Stimulated activated CD8-positive, alpha-beta memory T cell treated with anti-CD3 and anti-CD28 coated beads, Interleukin-12 subunit alpha, Interleukin-12 subunit beta, amount 100 ng/mL, for 24 hours (primary cell): ENCODE results near the gene SEC14L6.
"Not testable (repeated sequence)": the region's sequence is repeated elsewhere in the genome, so short reads cannot be mapped to it uniquely, and the experiment has no call there.

Experiments used
- DNase-seq: peaks from one replicate; pipeline ENCODE4 v3.0.0-alpha.2; 2020; ENCODE audit errors: extremely low read depth

Gene SEC14L6

DNA sequence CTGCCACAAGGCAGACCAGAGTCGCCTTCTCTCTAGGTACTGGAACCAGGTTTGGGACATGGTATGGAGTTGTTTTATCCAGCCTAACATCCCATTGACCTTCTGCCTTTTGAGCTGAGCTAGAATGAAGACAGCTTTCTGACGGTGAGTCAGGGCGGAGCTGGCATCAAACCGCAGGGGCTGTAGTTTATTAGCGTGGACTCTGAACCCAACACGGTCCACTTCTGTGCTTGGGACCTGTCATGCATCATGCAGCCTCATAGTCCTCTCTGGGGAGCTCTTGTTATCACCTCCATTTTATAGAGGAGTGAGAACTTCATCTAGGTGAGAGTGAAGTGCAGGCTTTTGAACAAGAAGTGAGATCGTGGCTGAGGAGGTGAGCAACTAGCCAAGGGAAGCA lies 19.6 kb upstream of the SEC14L6 start:
- DNase-seq, result no peak

DNA sequence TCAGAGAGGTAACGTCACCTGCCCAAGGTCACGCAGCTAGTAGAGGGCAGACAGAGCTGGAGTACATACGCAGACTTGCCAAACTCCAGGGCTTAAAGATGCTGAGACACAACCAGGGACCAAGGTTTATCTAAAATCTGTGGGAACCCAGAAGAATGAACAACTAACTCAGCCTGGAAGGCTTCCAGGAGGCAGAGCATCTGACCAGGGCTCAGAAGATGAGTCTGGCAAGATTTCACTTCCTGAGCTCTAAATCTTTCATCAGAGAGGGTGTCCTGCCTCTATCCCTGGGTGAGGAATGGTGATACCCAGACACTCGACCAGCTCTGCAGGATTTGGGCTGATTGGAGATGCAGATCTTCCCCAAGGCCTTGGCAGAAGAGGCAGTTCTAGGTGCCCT lies 18.8 kb upstream of the SEC14L6 start:
- no peak for DNase-seq

DNA sequence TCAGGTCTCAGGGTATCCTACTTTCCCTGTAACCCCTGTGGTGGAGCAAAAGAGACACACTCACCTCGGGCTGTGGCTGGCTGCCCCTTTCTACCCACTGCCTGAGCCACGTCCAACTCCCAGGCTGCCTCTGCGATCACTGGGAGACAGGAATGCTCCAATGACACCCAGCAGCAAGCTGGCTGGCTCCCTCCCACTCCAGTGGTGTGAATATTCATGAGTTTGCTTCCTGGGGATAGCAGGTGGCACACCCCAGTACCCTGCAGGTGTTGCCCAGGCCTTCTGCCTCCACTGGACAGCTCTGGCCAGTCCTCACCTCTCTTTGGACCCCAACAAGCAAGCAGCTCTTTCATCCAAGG lies 18.2 kb upstream of the SEC14L6 start:
- DNase-seq, result no peak

DNA sequence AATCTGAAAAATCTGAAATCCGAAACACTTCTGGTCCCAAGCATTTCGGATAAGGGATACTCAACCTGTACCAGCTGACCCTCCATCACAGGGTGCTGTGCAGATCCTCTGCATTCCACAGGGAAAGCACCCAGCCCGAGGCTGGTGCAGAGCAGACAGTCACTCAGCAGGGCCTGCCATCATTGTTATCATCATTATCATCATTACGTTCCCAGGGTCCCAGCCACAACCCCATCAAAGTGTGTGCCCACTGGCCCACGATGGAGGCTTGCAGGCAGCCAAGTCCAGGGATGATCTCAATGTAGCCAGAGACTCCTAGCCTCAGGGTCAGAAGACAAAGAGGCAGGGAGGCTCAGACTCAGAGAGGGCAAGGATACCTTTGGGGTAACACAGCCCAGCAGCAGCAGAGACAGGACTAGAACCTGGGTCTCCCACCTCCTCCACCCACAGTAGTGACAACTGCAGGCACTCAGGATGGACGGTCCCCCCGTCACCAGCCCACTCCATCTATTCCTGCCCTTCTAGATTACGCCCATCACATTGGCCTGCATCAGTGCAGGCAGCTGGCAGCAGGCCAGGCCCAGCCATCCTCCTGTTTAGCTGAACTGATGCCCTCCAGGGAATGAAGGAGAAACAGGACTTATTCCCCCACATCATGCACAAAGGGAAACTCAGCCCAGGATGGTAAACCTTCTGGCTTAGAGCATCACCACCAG lies 17.7 kb upstream of the SEC14L6 start:
- DNase-seq, result no peak

DNA sequence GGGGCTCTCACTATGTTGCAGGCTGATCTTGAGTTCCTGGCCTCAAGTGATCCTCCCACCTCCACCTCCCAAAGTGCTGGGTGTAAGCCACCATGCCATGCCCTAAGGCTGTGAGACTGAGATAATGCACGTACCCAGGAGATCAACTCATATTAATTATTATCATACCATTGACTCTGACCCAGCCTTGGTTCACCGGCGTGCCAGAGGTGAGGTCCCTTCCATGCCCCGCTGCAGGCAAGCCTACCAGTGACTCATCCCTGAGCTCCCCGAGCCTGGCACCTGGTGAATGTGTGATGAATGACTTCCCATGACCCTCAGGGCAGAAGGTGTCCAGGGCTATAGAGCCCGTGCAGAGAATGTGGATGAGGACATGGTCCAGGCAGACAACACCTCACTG lies 15.8 kb upstream of the SEC14L6 start:
- no peak for DNase-seq

DNA sequence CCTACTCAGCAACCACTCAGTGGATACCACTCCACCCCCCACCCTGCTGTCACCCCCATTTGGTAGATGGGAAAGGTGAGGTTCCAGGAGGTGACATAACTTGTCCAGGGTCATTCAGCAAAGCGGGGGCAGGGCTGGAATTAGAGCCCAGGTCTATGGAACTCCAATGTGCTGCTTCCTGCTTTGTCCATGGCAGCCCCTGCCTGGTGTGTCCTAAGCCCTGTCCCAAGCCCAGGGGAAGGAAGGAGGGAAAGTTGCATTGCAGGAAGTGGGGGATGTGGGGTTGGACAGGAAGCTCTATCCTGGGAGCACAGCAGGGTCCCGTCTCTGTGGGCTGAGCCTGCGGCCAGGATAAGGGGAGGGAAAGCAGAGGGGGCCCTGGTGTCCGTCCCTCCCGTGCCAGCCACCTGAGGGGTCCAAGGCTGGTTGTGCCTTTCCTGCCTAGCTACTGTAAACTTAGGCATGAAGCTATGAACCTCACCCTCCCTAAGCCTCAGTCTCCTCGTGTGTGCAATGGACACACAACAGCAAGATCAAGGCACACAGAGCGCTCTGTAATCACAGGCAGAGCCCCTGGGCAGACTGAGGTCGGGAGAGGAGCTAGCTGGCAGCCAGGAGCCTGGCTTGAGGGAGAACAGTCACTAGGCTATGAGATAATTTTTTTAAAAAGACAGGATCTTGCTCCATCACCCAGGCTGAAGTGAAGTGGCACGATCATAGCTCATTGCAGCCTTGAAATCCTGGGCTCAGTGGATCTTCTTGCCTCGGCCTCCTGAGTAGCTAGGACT lies 15.1 kb upstream of the SEC14L6 start:
- no peak for DNase-seq

DNA sequence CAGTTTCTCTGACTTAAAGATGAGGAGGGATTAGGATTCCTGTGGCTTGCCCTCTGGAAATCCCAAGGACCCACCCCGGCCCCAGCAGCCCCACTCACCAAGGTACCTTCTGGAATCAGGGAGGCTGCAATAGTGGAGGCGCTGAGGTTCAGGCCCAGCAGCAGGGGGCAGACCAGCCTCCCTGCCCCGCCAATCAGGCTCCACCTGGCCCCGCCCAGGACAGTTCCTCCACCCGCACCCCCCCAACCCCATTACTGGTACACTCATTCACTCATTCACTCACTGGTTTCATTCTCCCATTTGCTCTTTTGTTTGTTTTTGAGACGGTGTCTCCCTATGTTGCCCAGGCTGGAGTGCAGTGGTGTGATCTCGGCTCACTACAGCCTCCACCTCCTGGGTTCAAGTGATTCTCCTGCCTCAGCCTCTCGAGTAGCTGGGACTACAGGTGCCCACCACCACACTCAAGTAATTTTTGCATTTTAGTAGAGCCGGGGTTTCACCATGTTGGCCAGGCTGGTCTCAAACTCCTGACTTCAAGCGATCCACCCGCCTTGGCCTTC lies 14.2 kb upstream of the SEC14L6 start:
- not testable (repeated sequence) for DNase-seq

DNA sequence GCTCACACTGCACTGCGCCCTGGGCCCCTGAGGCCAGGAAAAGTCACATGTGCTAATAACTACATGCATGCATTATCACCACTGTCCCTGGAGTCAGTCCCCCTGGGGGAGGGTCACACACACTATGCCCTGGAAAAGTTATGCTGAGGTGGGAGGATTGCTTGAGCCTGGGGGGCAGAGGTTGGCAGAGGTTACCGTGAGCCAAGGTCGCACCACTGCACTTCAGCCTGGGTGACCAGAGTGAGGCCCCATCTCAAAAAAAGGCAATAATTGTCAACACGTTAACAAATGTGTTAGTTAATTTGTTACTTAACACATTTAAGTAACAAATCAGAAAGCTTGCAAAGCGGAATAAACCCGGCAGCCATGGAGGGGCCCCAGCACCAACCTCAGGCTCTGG lies 13.3 kb upstream of the SEC14L6 start:
- DNase-seq, result no peak

DNA sequence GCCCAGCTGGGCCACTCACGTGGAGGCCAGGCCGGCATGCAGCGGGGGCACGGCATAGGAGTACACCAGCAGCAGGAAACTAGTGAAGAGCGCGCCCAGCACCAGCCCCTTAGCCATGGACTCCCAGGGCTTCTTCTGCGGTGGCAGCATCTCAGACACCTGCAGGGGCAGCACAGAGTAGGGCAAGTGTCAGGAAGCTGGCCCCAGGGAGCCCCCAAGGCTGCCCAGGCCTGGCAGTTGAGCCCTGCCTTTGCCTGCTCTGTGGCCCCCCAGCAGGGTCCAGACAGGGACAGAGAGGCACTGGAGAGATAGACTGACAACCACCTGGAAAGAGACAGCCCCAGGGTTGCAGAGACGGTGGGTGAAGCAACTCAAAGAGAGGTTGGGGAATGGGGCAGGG lies 10.7 kb upstream of the SEC14L6 start:
- no peak for DNase-seq

DNA sequence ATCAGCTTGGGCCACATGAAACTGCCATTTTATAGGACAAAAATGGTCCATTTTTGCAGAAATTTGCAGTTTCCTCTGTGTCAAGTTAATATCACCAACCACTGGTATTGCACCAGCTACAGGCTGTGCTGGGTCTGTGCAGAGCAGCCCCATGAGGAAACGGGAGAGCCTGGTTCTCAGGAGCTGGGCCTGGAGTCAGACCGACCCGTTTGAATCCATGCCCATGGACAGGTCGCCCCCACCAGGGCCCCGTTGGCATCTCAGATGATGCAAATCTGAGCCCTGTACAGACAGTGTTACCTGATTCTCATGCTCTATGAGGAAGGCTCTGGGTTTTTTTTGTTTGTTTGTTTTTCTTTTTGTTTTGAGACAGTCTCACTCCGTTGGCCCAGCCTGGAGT lies 9.8 kb upstream of the SEC14L6 start:
- no peak for DNase-seq

DNA sequence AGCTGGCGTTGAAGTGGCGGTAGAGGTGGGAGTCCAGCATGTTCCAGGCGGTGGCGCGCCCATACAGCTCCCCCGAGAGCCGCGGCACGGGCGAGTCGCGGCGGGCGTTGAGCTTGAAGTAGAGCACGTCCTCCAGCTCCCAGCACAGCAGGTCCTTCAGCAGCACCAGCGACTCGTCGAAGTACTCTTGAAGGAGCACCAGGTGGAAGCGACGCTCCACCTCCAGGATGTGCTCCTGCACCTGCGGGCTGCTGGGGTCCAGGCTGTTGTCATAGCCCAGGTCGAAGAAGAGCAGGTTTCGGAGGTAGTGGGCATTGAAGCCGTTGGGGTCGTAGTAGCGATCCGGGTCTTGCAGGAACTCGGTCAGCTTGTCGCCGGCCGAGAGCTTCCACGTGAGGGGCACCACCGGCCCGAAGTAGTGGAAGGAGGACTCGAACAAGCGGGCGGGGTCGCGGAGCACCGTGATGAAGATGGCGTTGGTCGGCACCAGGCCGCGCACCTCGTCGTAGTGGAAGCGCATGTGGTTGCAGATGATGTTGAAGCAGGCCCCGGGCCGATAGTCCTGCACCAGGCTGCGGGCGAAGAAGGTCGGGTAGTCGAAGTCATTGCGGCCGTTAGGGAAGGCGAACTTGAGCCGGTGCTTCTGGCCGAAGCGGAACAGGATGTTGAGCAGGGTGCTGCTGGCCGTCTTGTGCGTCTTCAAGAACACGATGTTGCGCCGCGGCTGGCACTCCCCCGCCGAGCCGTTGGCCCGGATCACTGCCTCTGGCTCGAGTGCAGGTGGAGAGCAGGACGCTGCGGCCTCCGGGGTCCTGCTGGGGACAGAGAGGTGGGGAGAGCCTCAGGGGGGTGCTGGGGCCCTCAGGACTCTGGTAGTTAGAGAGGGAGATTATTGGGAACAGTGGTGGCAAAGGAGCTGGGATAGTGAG lies 9.0 kb upstream of the SEC14L6 start:
- no peak for DNase-seq

DNA sequence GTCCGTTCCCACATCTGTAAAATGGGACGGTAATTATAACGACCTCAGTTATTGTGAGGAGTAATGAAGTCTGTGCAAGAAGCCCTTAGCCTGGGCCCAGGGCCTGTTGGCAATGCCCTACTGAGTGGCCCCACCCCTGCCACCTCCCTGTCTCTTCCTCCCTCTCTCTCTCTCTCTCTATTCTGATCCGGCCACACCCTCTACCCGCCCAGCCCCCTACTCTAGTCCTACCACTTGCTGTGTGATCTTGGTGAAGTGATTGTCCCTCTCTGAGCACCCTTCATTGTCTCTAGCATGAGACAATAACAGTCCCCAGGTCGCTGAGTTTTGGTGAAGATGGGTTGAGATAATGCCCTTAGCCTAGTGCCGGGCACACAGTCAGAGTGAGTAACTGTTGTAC lies 7.4 kb upstream of the SEC14L6 start:
- no peak for DNase-seq

DNA sequence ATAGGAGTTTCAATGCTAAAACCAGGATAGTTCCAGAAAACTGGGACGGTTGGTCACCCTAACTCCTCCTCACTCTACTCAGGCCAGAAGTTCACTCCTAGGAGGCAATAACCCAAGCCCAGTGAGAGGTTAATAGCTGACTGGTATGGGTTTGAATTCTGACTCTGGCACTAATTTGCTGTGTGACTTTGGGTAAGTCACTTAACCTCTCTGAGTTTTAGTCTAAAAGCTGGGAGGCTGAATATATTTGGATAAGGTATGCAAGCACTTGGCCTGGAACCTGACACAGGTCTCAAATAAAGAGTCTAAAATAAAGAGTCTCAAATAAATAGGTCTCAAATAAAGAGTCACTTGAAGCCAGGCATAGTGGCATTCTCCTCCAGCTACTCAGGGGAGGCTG lies 6.2 kb upstream of the SEC14L6 start:
- no peak for DNase-seq

DNA sequence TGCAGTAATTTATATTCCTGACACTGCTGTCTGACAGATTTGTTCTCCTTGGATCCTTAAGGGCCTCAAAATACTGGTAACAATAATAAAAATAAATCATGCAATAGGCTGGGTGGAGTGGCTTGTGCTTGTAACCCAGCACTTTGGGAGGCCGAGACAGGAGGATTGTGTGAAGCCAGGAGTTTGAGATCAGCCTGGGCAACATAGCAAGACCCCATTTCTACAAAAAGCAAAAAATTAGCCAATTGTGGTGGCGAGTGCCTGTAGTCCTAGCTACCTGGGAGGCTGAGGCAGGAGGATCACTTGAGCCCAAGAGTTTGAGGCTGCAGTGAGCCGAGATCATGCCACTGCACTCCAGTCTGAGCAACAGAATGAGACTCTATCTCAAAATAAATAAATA lies 5.3 kb upstream of the SEC14L6 start:
- DNase-seq, result not testable (repeated sequence)

DNA sequence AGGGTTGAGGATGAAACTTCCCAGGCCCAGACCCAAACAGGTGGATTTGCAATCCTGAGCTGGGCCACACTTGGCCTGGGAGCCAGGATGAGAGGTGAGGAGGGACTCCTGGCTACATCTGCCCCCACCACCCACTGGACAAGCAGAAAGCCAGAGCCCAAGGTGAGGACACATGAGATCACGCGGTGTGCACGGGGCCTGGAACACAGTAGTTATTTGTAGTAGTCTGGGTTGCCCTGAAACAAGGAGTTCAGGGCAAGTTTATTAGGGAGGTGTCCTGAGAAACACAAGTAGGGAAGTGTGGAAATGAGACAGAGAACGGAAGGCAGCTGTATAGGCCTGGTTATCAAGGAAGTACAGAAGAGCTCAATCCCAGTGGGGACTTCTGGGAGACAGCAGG lies 647 bp upstream of the SEC14L6 start:
- no peak for DNase-seq

DNA sequence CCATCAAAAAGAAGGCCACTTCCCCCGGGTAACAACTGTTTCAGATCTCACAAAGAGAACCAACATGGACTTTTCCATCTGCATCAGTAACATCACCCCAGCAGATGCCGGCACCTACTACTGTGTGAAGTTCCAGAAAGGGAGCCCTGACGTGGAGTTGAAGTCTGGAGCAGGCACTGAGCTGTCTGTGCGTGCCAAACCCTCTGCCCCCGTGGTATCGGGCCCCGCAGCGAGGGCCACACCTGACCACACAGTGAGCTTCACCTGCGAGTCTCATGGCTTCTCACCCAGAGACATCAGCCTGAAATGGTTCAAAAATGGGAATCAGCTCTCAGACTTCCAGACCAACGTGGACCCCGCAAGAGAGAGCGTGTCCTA lies 3.7 kb downstream of the SEC14L6 start:
- DNase-seq, result no peak

DNA sequence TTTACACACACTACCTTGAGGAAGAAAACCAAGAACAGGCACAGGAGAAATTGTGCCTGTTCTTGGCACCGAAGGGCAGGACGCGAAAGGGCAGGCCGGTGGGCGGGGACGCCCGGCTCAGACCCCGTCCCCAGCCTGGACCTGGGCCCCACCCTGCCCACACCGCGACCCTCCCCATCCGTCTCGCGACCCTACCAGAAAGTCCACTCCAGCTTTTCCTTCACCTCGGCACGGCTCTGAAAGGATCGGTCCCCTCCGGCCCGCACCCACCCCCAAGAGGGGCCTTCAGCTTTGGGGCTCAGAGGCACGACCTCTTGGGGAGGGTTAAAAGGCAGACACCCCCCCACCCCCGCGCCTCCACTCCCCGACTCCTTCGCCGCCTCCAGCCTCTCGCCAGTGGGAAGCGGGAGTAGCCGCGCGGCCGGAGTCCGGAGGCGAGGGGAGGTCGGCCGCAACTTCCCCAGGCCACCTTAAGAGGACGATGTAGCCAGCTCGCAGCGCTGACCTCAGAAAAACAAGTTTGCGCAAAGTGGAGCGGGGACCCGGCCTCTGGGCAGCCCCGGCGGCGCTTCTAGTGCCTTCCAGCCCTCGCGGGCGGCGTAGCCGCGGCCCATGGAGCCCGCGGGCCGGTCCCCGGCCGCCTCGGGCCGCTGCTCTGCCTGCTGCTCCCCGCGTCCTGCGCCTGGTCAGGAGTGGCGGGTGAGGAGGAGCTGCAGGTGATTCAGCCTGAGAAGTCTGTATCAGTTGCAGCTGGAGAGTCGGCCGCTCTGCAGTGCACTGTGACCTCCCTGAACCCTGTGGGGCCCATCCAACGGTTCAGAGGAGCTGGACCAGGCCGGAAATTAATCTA lies 4.4 kb downstream of the SEC14L6 start:
- DNase-seq, result no peak

DNA sequence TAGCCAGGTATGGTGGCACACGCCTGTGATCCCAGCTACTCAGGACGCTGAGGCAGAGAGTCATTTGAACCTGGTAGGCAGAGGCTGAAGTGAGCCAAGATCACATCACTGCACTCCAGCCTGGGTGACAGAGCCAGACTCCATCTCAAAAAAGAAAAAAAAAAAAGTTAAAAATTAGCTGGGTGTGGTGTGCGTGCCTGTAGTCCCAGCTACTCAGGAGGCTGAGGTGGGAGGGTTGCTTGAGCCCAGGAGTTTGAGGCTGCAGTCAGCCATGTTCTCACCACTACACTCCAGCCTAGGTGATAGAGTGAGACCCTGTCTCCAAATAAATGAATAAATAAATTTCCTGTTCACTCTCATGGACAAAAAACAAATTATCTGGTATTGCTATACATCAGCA lies 5.0 kb downstream of the SEC14L6 start:
- not testable (repeated sequence) for DNase-seq

DNA sequence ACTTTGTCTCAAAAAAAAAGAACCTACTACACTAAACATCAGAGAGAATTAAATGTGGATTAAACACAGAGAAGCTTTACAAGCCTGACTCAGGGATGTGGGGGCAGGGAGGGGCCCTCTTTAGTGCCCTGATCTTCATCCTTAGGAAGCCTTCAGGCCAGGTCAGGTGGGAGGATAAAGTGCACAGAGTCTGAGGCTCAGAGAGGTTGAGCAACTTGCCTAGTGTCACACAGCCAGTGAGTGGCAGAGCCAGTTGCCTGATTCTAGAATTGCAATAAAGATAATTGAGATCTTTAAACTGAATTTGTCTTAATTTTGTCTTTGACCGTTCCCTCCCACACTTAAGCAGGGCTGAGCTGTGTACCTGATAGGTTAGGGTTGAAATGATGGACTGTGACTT lies 7.2 kb downstream of the SEC14L6 start:
- DNase-seq, result no peak

DNA sequence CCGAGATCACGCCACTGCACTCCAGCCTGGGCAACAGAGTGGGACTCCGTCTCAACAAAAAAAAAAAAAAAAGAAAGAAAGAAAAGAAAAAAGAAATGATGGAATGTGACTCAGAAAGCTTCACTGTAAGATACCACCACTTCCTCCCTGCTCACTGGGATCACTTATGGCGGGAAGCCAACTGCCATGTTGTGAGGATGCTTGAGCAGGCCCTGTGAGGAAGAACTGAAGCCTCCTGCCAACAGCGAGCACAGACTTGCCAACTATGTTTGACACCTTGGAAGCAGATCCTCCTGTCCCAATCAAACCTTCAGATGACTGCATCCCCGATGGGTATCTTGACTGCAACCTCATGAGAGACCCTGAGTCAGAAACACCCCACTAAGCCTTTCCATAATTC lies 8.3 kb downstream of the SEC14L6 start:
- DNase-seq, result no peak

DNA sequence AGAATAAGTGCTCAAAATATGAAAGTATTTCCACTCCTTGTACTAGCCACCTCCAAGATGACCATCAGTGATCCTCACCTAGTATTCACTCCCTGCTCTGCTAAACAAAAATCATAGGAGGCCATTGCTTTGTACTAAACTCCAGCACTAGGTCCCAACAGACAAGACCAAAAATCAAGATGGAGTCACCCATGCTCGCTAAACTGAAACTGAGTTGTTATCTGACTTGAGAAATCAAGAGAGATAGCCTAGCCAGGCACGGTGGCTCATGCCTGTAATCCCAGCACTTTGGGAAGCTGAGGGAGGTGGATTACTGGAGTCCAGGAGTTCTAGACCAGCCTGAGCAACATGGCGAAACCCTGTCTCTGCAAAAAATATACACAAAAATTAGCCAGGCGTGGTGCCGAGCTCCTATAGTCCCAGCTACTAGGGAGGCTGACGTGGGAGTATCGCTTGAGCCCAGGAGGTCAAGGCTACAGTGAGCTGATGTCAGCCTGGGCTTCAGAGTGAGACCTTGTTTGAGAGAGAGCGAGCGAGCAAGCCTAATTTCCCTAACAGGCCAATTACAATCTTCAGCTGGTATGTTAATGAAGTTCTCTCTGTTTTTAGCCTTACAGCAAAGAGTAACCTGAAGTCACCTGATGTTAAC lies 9.3 kb downstream of the SEC14L6 start:
- DNase-seq, result no peak
